Ovary (tissue), 3 donors: ENCODE results near the gene ACP6.

Experiments used
- CTCF ChIP-seq, 3 donors: fragments of 450-650 bp in 2 of 3; fragments of 200-600 bp in 1 of 3; IDR thresholded peaks; one replicate each; pipeline versions ENCODE4 v1.5.1 to v1.8.0; 2016 to 2022; ENCODE audit warnings: antibody characterized with exemption in 3 of 3, mild to moderate bottlenecking in 1 of 3
- EP300 ChIP-seq: sonication (generic); formaldehyde crosslinking; IDR thresholded peaks from one replicate; pipeline ENCODE4 v1.6.1; 2017; ENCODE audit warnings: antibody characterized with exemption
- donor health status: DM: no; HTN: no; CAD: no.

- TF ChIP-seq CTCF (IDR thresholded peaks at IDR 0.05) = no peak
- no peak for TF ChIP-seq EP300
Observed at GRCh38 chr1:147647796-147648633, 22.3 kb downstream of the ACP6 start.
